ENCODE results near the gene CASP9.

CASP9 gene

DNA sequence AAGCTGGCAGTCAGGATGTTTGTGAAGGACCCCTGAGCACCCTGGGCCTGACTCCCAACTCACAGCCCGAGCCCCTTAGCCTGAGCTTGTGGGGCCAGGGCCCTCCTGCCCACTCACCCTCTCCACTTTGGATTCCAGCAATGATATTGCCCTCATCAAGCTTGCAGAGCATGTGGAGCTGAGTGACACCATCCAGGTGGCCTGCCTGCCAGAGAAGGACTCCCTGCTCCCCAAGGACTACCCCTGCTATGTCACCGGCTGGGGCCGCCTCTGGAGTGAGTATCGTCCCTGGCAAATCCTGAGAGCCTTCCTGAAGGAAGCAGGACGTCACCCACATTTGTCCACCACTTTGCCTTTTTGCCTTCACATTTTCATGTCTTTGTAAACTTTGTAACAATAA lies 80.7 kb downstream of the CASP9 start:
- H3K4me3 ChIP-seq (ENCODE audit: low read depth, low read length): no peak overlapping the region
- TF ChIP-seq, protein P1, sequence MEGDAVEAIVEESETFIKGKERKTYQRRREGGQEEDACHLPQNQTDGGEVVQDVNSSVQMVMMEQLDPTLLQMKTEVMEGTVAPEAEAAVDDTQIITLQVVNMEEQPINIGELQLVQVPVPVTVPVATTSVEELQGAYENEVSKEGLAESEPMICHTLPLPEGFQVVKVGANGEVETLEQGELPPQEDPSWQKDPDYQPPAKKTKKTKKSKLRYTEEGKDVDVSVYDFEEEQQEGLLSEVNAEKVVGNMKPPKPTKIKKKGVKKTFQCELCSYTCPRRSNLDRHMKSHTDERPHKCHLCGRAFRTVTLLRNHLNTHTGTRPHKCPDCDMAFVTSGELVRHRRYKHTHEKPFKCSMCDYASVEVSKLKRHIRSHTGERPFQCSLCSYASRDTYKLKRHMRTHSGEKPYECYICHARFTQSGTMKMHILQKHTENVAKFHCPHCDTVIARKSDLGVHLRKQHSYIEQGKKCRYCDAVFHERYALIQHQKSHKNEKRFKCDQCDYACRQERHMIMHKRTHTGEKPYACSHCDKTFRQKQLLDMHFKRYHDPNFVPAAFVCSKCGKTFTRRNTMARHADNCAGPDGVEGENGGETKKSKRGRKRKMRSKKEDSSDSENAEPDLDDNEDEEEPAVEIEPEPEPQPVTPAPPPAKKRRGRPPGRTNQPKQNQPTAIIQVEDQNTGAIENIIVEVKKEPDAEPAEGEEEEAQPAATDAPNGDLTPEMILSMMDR (IDR thresholded peaks at IDR 0.05; ENCODE audit: low read depth, low read length): no peak

DNA sequence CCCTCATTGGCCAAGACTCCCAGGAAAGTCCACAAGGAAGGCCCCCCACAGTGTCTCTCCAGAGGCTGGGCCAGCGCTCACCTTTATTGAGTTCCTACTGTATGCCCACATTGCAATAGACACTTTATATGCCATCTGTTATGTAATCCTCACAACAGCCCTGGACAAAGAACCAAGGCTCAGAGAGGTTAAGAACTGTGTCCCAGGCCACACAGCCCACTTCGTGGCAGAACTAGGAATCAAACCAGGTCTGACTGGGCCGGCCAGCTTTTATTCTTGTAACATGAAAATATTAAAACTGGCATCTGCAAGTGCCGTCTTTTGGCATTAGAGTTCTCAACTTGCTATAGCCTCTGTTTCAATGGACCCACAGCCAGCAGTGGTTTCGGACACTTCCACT lies 81.3 kb downstream of the CASP9 start:
- TF ChIP-seq, protein P1 (IDR thresholded peaks at IDR 0.05; ENCODE audit: low read depth, low read length): no peak
- H3K4me3 ChIP-seq (ENCODE audit: low read depth, low read length): no peak overlapping the region

DNA sequence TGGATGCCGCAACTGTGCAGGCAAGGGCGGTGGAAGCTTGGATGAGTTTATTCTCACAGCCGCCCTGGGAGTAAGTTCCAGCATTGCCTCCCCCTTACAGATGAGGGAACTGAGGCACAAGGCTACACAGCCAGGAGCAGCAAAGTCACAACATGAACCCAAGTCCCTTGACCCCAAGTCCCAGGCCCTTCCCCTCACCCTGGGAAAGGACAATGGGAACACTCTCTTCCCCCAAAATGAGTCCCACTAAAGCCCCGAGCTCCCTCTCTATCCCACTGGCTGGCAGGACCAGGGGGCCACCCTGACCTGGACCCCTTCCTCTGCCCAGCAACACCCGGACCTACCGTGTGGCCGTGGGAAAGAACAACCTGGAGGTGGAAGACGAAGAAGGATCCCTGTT lies 81.9 kb downstream of the CASP9 start:
- TF ChIP-seq, protein P1 (IDR thresholded peaks at IDR 0.05; ENCODE audit: low read depth, low read length): no peak
- no peak overlapping the region for H3K4me3 ChIP-seq (ENCODE audit: low read depth, low read length)

Measured in WI38 (cell line).